Activated CD8-positive, alpha-beta memory T cell treated with anti-CD3 and anti-CD28 coated beads for 4 hours (primary cell): ENCODE measurements around the gene BATF2.

ENCODE experiments used
- DNase-seq, 2 donors: peaks; one replicate each; pipeline ENCODE4 v3.0.0-alpha.2; 2020; ENCODE audit warnings: low read depth in 2 of 2

The BATF2 gene

DNA sequence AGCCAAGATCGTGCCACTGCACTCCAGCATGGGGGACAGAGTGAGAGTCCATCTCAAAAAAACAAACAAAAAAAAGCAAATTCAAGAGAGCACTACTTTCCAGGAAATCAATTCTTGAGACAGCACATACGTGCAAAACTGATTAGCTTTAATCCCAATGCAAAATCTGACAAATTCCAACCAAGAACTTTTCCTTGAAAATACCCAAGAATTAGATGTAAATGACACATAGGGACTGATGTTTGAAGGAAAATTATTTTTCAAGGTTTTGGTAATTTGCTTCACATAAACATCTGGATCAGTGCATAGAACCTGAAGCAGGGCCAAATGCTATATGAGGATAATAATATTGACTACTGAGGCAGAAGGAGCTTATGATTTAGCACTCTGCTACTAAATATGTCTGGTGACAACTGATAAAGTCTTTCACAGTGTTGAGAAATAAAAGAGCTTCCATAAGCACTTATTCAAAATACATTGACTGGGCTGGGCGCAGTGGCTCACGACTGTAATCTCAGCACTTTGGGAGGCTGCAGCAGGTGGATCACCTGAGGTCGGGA, 33.6 kb downstream of the BATF2 start:
- no peak for DNase-seq

DNA sequence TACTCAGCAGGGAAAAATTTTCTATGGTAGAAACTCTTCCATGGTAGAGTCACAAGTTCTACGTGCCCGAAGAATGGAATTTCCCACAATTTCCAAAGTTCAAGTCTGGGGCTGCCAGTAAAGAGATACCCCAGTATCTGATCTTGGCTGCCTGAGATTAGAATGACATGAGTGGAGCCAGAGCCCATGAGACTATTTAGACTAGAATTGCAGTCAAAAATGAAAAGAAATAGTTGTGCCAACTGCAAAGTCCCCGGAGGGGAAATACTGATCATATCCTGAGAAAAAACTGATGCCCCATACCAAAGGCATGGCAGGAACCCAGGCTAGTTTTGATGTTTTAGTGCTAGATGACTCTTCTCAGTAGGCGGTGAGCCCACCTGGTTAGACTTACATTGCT, 36.1 kb downstream of the BATF2 start:
- no peak for DNase-seq

DNA sequence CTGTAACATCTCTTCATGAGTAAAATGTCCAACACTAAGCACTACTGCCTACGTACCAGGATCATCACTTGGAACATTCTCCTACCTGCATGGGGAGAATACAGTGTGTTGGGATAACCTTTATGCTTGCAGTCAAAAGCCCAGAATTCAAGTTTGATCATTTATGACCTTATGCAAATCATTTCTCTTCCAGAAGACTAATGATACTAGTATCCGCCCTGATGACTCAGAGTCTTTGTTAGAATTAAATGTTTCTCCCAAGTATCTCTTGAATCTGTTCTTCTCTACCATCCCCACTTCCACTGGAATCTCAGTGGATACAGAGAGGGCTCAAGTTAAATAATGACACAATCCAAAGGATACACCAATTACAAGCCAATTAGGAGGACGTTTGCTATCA, 37.3 kb downstream of the BATF2 start:
- DNase-seq: no peak

DNA sequence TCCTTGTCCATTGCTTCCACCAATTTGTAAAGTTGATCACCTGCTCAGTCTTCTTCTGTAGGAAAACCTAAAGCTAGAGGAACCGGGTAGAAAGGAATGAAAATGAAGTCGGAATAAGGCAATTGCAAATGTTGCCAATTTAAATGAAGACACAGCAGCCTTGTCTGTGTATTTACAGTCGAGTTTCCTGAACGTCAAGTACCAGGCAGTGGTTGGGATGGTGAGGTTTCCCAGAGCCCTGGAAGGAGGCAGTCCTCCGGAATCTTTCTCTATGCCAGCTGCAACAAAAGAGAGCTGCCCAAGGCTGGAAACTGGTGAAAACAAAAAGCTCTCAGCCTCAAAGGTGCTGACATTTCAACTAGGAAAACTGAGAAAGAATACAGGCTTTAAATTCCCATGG, 42.6 kb downstream of the BATF2 start:
- DNase-seq: no peak

DNA sequence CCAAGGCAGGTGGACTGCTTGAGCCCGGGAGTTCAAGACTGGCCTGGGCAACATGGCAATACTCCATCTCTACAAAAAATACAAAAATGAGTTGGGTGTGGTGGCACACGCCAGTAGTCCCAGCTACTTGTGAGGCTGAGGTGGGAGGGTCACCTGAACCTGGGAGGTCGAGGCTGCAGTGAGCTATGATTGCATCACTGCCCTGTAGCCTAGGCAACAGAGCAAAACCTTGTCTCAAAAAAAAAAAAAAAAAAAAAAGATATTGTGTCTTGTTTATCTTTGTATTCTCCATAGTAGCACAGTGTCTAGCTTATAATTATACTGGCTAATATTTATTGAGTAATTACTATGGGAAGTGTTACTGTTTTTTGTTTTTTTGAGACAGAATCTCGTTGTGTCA, 45.2 kb downstream of the BATF2 start:
- DNase-seq: no peak

DNA sequence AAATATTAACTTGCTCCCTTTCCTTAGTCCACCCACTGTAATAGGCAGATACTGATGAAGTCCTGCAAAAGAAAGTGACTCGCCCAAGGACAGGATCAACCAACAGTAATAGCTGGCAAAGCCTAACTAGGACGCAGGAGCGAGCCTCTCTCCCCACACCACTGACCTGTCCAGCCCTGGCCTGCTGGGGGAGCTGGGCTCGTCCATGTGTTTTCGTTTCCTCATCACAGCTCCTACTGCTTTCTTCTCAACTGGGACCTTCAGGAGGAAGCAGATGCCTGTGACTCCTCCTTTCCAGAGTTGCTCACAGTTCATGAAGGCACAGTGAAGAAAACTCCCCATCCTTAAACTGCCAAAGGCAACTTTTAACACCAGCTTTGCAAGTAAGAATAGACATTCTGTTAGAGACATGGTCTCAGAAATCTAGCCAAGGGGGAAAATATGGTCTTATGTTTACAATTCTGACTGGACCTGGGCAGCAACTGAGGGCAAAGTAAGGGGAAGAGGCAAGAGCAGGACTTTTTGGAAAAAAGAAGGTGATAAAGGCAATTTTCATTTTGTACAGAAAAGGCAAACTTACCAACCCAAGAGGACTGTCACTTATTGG, 49.5 kb downstream of the BATF2 start:
- DNase-seq: no peak
